ENCODE data around the gene PRRT3. TPM values are rescaled to one million over a fixed set of nuclear protein-coding genes. Genes with fewer than 3 reads are reported as not detected.

Gene PRRT3
- total and polyA plus RNA-seq, 11 donors = 0.39 to 2.3 (median 0.70) TPM

DNA sequence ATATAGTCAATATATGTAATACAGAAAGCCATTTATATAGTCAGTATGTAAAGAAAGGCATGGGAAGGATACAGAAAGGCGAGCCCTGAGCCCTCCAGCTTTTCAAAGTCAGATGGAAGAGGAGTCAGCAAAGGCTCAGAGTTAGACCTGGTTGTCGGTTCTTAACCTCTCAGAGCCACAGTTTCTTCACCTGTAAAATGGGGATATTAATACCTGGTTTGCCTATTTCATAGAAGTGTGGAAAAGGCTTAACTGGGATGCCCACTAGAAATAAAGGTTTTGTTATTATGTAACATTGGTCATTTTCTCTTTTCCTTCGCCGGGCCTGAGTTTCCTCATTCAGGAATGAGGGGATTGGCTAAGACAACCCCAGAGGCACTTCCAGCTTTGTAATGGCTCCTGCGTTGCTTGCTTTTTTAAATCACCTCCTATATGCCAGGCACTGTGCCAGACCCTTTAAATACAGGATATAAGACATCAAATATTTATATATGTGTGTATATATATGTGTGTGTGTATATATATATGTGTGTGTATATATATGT is 16.2 kb downstream of the PRRT3 start:
- Histone ChIP-seq H3K9me3 (no peaks in the 10 kb centered on the region), H3K27me3 (no peaks in the 10 kb centered on the region), H3K4me1 (peaks cover 7 to 40% (median 23%) of the 10 kb centered on the region in 12 donors), H3K36me3 (peaks cover 0 to 39% (median 26%) of the 10 kb centered on the region in 9 donors), H3K27ac (no peak overlapping the region), H3K4me3 (no peak overlapping the region)
- no peak for TF ChIP-seq POLR2A (IDR thresholded peaks at IDR 0.05)
- TF ChIP-seq, protein P1, sequence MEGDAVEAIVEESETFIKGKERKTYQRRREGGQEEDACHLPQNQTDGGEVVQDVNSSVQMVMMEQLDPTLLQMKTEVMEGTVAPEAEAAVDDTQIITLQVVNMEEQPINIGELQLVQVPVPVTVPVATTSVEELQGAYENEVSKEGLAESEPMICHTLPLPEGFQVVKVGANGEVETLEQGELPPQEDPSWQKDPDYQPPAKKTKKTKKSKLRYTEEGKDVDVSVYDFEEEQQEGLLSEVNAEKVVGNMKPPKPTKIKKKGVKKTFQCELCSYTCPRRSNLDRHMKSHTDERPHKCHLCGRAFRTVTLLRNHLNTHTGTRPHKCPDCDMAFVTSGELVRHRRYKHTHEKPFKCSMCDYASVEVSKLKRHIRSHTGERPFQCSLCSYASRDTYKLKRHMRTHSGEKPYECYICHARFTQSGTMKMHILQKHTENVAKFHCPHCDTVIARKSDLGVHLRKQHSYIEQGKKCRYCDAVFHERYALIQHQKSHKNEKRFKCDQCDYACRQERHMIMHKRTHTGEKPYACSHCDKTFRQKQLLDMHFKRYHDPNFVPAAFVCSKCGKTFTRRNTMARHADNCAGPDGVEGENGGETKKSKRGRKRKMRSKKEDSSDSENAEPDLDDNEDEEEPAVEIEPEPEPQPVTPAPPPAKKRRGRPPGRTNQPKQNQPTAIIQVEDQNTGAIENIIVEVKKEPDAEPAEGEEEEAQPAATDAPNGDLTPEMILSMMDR (IDR thresholded peaks at IDR 0.05) = no peak
- intact Hi-C loops (cut with DNase I) = loop anchor here in 2 of 10 donors (10.0 kb wide), 1 partner anchor 289 kb away; no protein-coding TSS in a partner anchor
- WGBS, 4 donors = 88 to 95% (median 92%) methylated on average over 5 of the region's 5 CpGs
- DNase-seq (no peak), ATAC-seq (no peak)

DNA sequence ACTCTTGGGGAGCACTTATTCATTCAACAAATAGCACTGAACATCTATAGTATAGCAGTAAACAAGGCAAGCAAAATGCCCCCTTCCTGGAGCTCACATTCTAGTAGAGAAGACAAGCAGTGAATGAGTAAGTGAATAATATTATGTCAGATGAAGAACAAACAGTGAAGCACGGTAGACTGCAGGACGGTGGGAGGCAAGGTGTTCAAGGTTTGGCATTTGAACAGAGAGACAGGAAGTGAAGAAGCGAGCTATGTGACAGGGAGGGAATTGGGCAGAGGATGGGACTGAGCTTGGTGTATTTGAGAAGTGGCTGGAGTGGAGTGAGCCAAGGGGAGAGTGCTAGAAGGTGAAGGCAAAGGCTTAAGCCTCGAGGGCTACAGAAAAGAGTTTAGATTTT is 17.2 kb downstream of the PRRT3 start:
- H3K27me3 ChIP-seq = no peaks in the 10 kb centered on the region
- H3K4me3 ChIP-seq = peak overlapping the region in 4 of 12 donors; percentile 67 to 91 (median 76)
- intact Hi-C loops (cut with DNase I) = loop anchor here in 3 of 10 donors (5.0 to 10.0 kb wide), 3 partner anchors 77 to 292 kb away; no protein-coding TSS in a partner anchor
- no peak for DNase-seq
- no peaks in the 10 kb centered on the region for H3K9me3 ChIP-seq
- H3K4me1 ChIP-seq = peaks cover 7 to 40% (median 23%) of the 10 kb centered on the region in 12 donors
- WGBS, 4 donors = 60 to 76% (median 70%) methylated on average over 4 of the region's 4 CpGs
- no peak overlapping the region for H3K27ac ChIP-seq
- no peak for ATAC-seq
- no peak for TF ChIP-seq POLR2A (IDR thresholded peaks at IDR 0.05)
- TF ChIP-seq, protein P1 (IDR thresholded peaks at IDR 0.05) = no peak
- H3K36me3 ChIP-seq = peaks cover 0 to 44% (median 27%) of the 10 kb centered on the region in 9 donors

DNA sequence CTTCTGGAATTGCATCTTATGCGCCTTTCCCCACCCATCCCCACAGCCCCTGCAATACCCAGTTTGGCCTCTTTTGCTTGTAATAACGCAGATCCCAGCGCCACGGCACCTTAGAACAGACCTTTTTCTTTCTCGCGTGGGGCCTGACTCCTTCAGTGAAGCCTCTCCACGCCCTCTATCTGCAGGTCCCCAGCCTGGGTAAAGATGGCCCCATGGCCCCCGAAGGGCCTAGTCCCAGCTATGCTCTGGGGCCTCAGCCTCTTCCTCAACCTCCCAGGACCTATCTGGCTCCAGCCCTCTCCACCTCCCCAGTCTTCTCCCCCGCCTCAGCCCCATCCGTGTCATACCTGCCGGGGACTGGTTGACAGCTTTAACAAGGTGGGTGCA is 18.0 kb downstream of the PRRT3 start:
- TF ChIP-seq, protein P1 (IDR thresholded peaks at IDR 0.05) = peak in 2 of 12 donors; percentile 11 to 13
- no peak for TF ChIP-seq POLR2A (IDR thresholded peaks at IDR 0.05)
- ATAC-seq = no peak
- no peak for DNase-seq
- intact Hi-C loops (cut with DNase I) = loop anchor here in 3 of 10 donors (5.0 to 10.0 kb wide), 3 partner anchors 78 to 293 kb away; no protein-coding TSS in a partner anchor
- Histone ChIP-seq H3K27me3 (no peaks in the 10 kb centered on the region), H3K36me3 (peaks cover 0 to 52% (median 33%) of the 10 kb centered on the region in 9 donors), H3K27ac (peak overlapping the region; percentile 74 to 98 (median 93)), H3K4me1 (peaks cover 7 to 40% (median 23%) of the 10 kb centered on the region in 12 donors), H3K4me3 (peak overlapping the region; percentile 35 to 92 (median 74)), H3K9me3 (no peaks in the 10 kb centered on the region)
- WGBS, 4 donors = 13 to 23% (median 18%) methylated on average over 11 of the region's 11 CpGs

DNA sequence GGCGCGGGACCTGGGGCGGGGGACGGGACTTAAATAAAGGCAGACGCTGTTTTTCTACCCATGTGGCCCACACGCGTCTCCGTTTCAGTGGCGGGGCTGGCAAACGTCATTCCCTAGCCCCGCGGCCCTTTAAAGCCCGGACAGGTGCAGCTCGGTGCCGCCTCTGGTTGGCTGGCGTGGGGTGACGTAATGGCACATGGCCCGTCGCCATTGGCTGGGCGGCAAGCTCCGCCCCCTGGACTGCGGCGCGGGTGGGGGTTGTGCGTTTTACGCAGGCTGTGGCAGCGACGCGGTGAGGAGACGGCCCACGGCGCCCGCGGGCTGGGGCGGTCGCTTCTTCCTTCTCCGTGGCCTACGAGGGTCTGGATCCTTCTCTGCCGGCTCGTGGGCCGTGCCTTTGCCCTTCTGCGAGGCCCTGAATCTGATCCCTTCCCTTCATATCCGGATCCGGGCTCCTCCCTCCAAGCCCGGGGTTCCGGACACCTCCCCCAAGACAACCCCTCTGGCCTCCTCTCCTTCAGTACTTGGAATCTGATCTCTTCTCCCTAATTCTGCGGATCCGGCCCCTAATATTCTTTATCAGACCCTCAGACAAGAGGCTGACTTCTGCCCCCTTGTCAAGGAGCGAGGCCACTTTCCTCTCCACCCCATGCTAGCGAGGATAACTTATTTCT is 18.5 kb downstream of the PRRT3 start, which contains the start of gene CRELD1:
CRELD1 (plus strand) TSS at position 274 of the 674 bp plus-strand sequence. CDS start 605 bp downstream, outside the sequence.
- H3K4me3 ChIP-seq = peak within 1 kb of the TSS; percentile 35 to 92 (median 74)
- peaks cover 7 to 40% (median 23%) of the 10 kb centered on the region in 12 donors for H3K4me1 ChIP-seq
- WGBS, 4 donors = 0 to 1% (median 0%) methylated on average over 23 to 50 of the region's 50 CpGs
- DNase-seq (peak; percentile 94 to 98 (median 95)), ATAC-seq (peak; percentile 95 to 98 (median 97))
- H3K27me3 ChIP-seq = no peaks in the 10 kb centered on the region
- intact Hi-C loops (cut with DNase I) = loop anchor here in 5 of 10 donors (1.0 to 10.0 kb wide), 7 partner anchors 17 to 294 kb away; partner anchors contain the start of genes IL17RC (in 1 of the 5) and JAGN1 (in 1 of the 5)
- H3K9me3 ChIP-seq = no peaks in the 10 kb centered on the region
- H3K27ac ChIP-seq = peak within 1 kb of the TSS; percentile 74 to 98 (median 93)
- peak in 1 of 2 donors; percentile 96 for TF ChIP-seq POLR2A (IDR thresholded peaks at IDR 0.05)
- TF ChIP-seq, protein P1 (IDR thresholded peaks at IDR 0.05) = no peak
- peaks cover 0 to 55% (median 36%) of the 10 kb centered on the region in 9 donors for H3K36me3 ChIP-seq
